Activated CD4-positive, alpha-beta T cell treated with anti-CD3 and anti-CD28 coated beads, Interleukin-2, amount 50 U/mL, for 16 hours (primary cell): ENCODE results near the gene BANP.
"Not testable (repeated sequence)": the region's sequence is repeated elsewhere in the genome, so short reads cannot be mapped to it uniquely, and the experiment has no call there.

Experiments
- DNase-seq: peaks from one replicate; pipeline ENCODE4 v3.0.0-alpha.2; 2020

BANP gene

DNA sequence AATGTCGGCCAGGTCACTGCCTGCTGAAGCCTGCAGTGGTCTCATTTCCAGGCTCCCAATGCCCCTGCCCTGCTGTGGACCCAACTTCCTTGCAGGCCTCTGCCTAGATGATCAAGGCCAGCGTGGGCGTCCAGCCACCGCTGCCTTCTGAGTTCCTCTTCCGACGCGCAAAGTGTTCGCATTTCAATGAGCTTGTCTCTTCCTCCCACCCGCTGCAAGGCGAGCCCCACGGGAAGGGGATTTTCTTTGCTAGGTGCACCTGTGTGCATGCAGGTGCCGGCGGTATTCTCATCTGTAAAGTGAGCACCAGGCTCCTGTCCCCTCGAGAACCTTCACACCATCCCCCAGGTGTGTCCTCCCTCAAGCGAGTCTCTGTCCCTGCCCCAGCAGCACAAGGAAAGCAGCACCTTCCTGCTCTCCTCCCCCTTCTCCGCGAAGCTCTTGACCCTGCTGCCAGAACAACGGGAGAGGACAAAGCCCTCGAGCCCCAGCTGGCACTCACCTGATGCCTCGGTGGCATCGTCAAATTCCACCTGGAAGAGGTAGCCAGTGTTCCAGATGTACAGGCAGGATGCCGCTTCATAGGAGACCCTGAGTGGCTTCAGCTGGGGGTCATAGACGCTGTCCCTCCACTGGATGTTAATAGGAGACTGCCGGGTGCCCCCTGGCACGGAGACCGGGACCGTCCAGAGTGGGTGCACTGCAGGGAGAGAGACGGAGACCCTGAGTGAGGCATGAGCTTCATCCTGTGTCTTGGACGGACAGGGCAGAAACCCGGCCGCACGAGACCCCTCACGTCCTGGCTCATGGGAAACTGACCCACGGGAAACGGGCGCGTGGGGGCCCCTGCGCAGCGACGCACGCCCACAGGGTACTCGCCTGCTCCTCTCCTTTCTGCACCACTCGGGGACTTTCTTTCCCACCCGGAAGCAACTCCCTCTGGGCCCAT is 24.7 kb upstream of the BANP start:
- no peak for DNase-seq

DNA sequence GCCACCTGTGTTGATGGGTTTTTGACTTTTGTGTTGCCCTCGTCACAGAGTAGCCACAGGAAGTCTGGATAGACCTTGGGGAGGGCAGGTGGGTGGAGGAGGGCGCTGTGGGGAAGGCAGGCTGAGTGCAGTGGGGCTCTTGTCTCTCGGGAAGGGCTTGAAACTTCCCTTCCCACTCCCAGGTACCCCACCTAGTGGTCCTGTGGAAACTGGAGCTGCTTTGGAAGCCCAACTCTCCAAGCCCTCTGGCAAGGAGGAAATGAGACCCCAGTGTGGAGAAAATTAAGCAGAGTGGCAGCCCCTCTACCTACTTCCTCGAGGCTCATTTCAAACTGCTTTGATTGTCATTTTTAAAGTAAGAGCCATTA is 24.1 kb upstream of the BANP start:
- no peak for DNase-seq

DNA sequence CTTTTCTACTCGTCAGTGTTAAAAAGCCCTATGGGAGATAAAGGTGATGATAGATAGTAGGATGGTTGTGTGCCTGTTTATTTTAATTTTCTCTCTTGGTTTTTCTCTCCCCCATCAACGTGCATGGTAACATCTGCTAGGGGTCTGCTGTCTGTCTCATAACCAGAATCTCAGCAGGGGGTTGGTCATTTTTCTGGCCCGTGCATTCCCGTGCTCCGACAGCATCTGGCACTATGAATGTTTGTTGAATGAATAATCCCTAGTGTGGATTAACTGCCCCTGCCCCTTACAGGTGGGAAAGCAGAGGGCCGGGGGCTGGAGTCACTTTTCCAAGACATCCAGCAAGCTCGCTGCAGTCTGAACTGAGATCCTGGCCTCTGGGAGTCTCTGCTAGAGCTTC is 21.2 kb upstream of the BANP start:
- no peak for DNase-seq

DNA sequence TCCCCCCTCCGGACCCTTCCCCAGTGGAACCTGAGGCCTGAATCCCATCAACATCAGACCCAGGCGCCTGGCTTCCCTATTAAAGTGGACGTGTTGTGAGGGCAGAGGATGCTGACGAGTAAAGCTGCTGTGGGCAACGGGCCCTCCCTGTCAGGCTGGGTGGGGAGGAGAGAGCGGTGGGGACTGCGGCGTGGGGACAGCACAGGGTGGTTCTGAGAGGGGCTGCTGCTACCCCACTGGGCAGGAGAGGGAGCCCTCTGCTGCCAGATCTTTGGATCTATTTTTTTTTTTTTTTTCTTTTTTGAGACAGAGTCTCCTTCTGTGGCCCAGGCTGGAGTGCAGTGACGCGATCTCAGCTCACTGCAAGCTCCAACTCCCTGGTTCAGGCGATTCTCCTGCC is 20.8 kb upstream of the BANP start:
- no peak for DNase-seq

DNA sequence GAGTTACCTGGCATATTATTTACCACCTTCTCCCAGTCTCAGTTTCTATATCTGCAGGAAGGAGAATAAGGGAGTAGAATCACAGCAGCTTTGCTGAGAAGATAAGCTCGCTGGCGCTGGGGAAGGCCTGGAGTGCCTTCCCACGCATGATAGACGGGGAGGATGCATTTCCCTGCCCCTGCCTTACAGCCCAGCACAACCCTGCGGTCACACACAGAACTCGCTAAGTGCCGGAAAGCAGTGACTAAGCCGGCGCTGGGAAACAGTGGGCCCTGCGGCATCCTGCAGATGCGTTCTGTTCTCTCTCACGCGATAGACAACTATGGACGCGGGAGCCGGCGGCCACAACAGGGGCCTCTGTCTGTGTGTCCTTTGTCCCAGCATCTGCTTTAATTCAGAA is 19.7 kb upstream of the BANP start:
- DNase-seq: peak; percentile 30

DNA sequence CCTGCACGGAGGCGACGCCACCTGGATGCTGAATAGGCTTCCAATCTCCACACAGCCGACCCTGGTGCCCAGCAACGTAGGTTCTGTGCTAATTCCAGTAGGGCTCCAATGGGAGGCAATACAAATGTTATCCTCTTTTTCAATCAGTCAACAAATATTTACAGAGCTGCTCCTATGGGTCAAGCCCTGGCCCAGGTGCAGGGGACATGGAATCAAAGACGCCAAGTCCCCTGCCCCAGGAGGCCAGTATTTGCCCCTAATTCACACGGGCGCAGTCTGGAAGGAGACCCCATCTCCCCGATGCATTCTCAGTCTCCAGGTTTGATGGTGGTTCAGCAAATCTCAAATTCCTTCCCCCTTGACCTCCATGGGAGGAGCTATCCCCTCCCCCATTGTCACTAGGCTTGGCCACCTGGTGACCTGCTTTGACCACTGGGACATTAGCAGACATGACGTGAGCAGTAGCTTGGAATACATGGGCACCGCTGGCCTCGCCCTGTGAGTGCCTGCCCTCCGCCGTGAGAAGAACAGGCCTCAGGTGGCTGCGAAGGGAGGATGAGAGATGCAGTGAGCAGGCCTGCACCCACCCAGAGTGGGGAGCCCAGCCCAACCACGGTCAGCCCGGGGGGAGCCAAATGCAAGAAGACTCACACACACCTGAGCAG is 18.6 kb upstream of the BANP start:
- not testable (repeated sequence) for DNase-seq

DNA sequence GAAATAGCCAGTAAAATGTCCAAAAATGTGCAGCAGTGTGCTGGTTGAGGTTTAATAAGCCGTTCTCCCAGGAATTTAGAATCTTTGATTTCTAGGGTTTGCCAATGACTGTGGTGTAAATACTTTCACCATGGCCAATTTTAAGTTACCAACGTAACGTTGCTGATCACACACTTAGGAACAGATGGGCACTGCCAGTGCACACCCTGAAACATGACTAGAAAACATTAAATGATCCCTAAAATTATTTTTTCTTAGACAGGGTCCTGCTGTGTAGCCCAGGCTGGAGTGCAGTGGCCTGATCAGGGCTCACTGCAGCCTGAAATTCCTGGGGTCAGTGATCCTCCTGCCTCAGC is 18.1 kb upstream of the BANP start:
- DNase-seq: no peak

DNA sequence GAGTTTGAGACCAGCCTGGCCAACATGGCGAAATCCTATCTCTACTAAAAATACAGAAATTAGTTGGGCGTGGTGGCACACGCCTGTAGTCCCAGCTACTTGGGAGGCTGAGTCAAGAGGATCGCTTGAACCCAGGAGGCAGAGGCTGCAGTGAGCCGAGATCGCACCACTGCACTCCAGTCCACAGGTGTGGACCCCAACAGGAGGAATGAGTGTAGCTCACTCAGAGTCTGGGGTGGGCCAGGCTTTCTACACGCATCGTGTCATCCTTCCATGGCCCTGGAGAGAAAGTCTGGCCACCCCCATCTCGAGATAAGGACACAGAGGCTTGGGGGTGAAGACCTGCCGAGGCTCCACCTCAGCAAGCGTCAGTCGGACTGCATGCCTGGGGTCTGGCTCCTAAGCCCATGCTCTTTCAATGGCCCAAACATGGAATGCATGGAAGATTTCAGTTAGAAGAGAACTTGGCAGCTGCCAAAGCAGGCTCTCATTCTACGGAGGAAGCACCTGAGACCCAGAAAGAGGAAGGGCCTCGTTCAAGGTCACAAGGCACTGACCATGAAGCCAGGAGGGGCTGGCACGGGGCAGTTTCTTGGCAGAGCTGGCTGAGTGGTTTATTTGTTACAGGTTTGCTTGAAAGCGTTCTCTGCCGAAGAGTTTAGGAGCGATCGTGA is 16.3 kb upstream of the BANP start:
- DNase-seq: not testable (repeated sequence)

DNA sequence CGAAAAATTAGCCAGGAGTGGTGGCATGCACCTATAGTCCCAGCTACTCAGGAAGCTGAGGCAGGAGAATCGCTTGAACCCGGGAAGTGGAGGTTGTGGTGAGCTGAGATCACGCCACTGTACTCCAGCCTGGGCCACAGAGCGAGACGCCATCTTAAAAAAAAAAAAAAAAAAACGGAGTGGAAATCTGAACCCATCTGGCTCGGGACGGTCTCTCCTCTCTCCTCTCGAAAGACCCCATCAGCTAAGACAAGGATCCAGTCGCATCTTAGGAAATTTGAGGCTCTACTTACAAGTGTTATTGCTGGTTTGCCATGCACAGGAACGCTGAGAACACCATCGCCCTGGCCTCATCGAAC is 15.2 kb upstream of the BANP start:
- DNase-seq: not testable (repeated sequence)

DNA sequence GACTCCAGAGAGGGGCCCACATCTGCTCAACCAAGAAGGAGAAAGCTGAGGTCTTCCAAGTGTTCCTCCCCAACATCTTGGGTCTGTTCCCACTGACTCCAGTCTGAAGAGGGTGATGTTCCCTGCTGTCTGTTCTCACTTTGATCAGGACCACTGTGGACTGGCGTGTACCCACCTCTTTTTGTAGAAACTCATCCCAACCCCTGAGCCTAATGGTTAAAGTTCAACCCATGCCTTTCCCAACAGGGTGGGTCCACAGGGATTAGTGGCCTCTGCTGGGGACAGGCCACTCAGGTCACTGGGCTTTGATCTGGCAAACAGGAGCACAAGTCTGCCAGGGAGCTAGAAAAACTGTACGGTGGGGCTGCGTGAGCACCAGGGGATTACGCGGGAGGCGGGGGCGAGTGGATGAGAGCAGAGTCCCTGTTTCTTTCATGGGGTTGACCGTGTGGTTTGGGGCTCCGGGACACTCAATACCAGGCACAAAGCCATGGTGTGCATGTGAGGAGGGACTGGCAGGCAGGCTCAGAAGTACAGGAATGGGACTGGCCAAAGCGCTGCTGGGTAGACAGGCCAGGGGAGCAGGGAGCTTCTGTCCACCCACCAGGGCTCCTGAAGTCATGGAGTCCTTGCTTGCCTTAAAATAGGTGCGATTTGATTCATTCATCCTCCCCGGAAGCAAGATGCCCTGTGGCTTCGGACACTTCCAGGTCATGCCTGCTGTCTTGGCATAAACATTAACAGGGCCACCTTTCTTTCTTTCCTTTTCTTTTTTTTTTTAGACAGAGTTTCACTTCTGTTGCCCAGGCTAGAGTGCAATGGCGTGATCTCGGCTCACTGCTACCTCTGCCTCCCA is 14.6 kb upstream of the BANP start, which contains the start of gene CA5A:
TSS of gene CA5A (minus strand) at position 155 of the 856 bp plus-strand sequence. CDS start at position 76, 79 bp downstream.
- no peak for DNase-seq

DNA sequence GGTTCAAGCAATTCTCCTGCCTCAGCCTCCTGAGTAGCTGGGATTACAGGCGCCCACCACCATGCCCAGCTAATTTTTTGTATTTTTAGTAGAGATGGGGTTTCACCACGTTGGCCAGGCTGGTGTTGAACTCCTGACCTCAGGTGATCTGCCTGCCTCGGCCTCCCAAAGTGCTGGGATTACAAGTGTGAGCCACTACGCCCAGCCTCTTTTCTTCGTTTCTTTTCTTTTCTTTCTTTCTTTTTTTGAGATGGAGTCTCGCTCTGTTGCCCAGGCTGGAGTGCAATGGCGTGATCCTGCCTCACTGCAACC is 14.0 kb upstream of the BANP start:
- DNase-seq: not testable (repeated sequence)

DNA sequence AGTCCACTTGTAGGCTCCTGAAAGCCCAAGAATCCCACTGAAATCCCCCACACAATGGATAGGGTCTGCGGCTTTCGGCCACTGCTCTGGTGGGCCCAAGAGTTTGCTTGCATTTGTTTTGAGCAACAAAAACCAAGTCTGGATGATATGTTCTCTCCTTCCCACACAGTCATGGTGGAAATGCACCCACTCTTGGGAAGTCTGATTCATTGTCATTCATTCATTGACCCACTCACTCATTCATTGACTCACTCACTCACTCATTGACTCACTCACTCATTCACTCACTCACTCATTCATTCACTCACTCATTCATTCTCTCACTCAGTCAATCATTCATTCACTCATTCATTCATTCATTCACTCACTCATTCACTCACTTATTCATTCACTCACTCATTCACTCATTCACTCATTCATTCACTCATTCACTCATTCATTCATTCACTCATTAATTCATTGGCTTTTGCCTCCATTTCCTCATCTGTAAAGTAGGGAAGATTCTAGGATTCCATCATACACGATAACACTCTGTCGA is 12.8 kb upstream of the BANP start:
- no peak for DNase-seq

DNA sequence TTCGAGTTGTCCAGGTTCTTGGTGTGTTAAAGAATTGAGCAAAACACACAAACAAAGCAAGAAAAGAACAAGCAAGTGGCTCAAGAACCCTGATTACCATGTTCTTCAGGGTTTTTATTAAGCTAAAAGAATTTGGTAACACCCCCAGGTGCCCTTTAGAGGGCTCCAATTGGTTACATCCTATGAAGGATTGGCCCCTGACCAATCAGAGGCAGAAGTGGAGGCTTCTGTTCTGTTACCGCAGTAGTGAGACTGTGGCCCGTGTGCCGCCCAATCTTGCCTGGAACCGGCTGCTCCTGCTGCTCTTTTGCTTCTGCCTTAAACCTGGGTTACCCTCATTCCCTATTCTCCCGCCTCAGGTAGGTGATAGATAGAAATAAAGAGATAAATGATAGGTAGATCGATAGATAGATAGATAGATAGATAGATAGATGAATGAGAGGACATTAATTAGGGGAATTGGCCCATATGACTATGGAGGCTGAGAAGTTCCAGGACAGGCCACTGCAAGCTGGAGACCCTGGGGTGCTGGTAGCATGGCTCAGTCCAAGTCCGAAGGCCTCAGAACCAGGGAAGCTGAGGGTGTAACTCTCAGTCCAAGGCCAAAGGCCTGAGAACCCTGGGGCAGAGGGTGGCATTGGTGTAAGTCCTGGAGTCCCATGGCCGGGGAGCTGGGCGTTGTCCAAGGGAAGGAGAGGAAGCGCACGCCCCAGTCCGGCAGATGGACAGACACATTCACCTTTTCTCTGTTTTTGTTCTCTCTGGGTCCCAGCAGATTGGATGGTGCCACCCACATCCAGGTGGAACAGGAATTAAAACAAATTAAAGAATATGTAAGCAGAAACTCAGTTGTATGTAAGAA is 11.4 kb upstream of the BANP start:
- DNase-seq: no peak

DNA sequence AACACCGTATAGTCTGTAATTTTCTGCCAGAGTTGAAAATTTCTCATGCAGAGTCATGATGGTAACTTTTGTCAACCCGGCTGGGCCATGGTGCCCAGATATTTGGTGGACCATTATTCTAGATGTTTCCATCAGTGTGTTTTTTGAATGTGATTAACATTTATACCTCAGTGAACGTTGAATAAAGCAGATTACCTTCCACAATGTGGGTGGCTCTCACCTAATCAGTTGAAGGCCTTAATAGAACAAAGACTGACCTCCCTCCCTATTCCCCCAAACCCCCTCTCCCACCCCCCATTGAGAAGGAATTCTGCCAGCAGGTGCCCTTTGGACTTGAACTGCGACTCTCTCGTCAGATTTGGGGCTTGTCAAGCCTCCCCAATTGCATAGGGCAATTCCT is 8.6 kb upstream of the BANP start:
- no peak for DNase-seq

DNA sequence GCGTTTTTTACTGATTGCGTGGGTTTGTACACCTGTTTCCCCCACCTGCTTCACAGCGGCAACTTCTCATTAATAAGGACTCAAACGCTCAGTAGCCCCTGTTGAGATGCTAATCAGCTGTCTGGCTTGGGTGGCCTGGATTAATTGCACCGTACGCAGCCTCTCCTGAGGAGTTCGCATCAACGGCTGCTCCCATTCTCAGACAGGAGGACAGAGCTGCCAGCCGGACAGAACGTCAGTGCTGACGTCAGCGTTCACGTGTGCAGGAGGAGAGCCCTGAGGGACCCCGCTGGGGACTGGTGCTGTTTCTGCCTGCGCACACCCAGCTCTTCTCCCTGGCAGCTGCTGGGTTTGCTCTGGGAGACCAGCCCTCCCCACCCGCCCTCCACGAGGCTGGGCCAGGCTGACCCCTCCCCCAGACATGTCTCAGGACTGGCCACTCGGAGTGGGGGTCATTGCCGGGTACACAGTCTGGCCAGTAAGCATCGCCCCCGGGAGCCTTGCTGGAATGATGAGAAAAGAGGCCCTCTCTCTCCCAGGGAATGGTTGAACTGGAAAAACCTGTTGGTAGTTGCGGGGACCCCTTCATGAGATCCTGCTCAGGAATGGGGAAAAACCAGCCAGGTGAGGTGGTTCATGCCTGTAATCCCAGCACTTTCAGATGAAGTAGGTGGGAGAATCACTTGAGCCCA is 5.7 kb upstream of the BANP start:
- no peak for DNase-seq

DNA sequence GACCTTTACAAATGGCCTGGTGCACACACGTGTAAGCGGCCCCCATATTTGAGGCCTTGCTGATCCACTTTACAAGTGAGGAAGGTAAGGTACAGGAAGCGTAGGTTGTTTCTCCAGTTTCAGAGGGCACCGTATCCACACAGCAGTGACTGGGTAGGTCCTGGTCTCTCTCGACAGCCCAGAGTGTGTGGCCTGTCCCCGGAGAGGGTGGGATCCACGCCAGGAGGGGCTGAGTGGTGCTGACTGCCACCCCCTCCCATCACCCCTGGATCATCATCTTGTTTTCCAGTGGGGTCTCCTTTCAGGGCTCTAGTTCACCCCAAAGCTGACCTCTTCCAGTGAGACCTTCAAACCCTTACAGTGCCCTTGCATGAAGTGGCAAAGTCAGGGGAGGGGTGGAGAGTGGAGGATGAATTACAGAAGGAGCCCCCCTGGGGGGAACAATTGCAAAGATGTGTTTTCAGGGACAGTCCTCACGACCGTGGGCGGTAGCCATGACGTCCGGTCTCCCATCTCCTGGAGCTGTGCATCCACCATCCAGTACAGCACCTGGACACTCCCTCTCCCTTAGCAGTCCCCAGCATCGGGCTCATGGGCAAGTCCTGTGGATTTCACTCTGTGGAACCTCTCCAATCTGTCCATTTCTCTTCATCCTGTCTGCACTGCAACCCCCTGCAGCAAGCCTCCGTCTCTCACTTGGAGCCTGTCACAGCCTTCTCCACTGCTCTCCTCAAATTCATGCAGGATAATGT is 4.5 kb upstream of the BANP start:
- no peak for DNase-seq

DNA sequence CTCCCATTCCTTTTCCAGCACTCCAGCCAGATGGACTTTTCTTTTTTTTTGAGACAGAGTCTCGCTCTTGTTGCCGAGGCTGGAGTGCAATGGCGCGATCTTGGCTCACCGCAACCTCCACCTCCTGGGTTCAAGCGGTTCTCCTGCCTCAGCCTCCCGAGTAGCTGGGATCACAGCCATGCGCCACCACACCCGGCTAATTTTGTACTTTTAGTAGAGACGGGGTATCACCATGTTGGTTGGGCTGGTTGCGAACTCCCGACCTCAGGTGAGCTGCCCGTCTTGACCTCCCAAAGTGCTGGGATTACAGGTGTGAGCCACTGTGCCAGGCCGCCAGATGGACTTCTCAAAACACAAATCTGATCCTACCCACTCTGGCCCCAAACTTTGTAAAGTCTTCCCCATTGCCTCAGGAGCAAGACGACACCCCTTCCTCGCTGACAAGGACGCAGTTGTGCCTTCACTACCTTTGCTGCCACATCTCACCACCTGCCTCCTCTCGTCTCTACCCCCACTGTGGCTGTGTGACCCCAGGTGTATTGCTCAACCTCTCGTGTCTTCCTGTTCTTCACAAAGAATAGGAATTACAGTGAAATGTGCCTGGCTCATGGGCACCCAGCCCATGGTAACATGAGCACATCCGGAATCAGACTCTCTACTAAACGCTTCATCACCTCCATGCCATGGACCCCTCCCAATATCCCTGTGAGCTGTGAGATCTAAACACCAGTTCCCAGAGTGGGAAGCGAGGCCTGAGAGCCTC is 3.7 kb upstream of the BANP start:
- no peak for DNase-seq

DNA sequence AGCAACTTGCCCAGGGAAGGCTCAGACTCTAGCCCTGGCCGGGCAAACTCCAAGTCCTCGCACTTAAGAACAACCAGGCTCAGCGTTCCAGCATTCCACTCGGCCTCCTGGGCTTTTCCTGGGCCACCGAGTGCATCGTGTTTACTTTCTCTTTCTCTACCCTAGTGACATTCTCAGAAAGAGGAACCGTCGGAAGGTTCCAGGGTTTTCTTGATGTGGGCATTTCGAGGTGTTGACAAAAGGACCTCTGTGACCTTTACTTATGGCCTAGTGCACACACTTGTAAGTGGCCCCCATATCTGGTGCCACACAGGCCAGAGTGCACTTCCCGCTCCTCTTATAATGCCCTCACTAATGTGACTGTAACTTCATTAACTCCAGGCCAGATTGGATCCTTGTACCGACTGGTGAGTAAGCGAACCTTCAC is 3.1 kb upstream of the BANP start:
- DNase-seq: no peak

DNA sequence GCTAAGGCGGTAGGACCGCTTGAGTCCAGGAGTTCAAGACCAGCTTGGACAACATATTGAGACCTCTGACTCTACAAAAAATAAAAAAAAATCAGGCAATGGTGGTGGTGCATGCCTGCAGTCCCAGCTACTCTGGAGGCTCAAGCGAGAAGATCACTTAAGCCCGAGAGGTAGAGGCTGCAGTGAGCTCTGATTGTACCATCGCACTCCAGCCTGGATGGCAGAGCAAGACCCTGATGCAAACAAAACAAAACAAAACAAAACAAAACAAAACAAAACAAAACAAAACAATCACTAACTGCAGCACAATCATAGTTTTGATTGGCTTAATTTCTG is 2.5 kb upstream of the BANP start:
- no peak for DNase-seq
